ENCODE data around the gene DNER. TPM values are rescaled to one million over a fixed set of nuclear protein-coding genes. Genes with fewer than 3 reads are reported as not detected.

DNER gene
- total and polyA plus RNA-seq, 2 of the 4 experiments (the other 2 are of a cell fraction), result under 0.01 to 0.14 TPM

GRCh38 chr2:229445019-229445418 is 269.3 kb downstream of the DNER start:
- Histone ChIP-seq H2AK5ac (ENCODE audit: low read depth, low read length) (0 out of 2 replicates have a peak overlapping the region, but pooled peaks have one; percentile 24), H3K27ac (ENCODE audit: insufficient read depth, low read length) (peak overlapping the region; percentile 67; the same call in 1 of the 2 replicates), H4K20me1 (ENCODE audit: insufficient read depth, low read length) (no peaks in the 10 kb centered on the region), H3K9me1 (ENCODE audit: insufficient read depth, low read length) (no peaks in the 10 kb centered on the region; the same call in 1 of the 2 replicates), H4K5ac (ENCODE audit: low read depth, low read length) (no peak overlapping the region; the same call in 1 of the 2 replicates), H3K56ac (ENCODE audit: extremely low read depth, insufficient read depth, low read length) (no peak overlapping the region), H3K23ac (ENCODE audit: low read depth, low read length) (no peak overlapping the region), H3K36me3 (ENCODE audit: control insufficient read depth, insufficient read depth, low read length) (no peaks in the 10 kb centered on the region), H3K4me3 (ENCODE audit: insufficient read depth, low read depth, low read length) (no peak overlapping the region), H3K4me2 (ENCODE audit: low read depth, low read length) (peak overlapping the region; percentile 79), H4K91ac (ENCODE audit: insufficient read depth, low read depth, low read length) (peak overlapping the region; percentile 7), H2BK15ac (ENCODE audit: low read depth, low read length) (no peak overlapping the region), H2BK5ac (ENCODE audit: low read depth, low read length, poor library complexity, severe bottlenecking) (peak overlapping the region; percentile 75), H3K18ac (ENCODE audit: low read depth, low read length) (no peak overlapping the region), H2AK9ac (replicated peaks; ENCODE audit: low read depth, low read length, poor library complexity) (no peak overlapping the region), H2AFZ (replicated peaks; ENCODE audit: low read length, poor library complexity) (peak overlapping the region; percentile 78), H3K9me3 (ENCODE audit: control insufficient read depth, insufficient read depth, low read length) (no peaks in the 10 kb centered on the region), H3K9ac (ENCODE audit: low read depth, low read length) (no peak overlapping the region), H3K4me1 (ENCODE audit: control insufficient read depth, insufficient read depth, low read length) (peaks cover 5% of the 10 kb centered on the region), H4K8ac (ENCODE audit: low read depth in 2 of 2, low read length in 2 of 2) (no peak overlapping the region; a peak in 1 of 4 replicates), H2BK120ac (ENCODE audit: low read depth, low read length) (peak overlapping the region; percentile 66), H2BK20ac (ENCODE audit: low read depth, low read length) (peak overlapping the region; percentile 67; the same call in 1 of the 2 replicates), H3K27me3 (ENCODE audit: control insufficient read depth, insufficient read depth, low read length) (no peaks in the 10 kb centered on the region), H3K4ac (ENCODE audit: low read depth, low read length) (peak overlapping the region; percentile 62; the same call in 1 of the 2 replicates), H3K14ac (replicated peaks; ENCODE audit: low read depth, low read length) (peak overlapping the region; percentile 24; the same call in 1 of the 2 replicates), H3K79me1 (ENCODE audit: low read depth in 1 of 2, low read length in 2 of 2) (no peaks in the 10 kb centered on the region)
- DNase-seq (peak; percentile 92), ATAC-seq (ENCODE audit: low read depth) (peak; percentile 88)
- WGBS, 2 experiments (ENCODE audit: extremely low coverage in 2 of 2, insufficient read length in 1 of 2), result no CpG with 5 or more reads among the region's 7 CpGs
- in situ Hi-C loops (cut with MboI; ENCODE audit: low sequenced_read_pairs), result no loop called here
- intact Hi-C loops (cut with micrococcal nuclease), result no loop called here
- POLR2A ChIA-PET (ENCODE audit: unreplicated experiment), result no interaction called here
- dilution Hi-C loops (cut with HindIII; ENCODE audit: low sequenced_read_pairs, unreplicated experiment), result no loop called here
- CTCF ChIA-PET, result no interaction called here
- BruUV-seq (replicated peaks), result no TSS peak
- no peak for TF ChIP-seq RFX5 (IDR thresholded peaks at IDR 0.05; ENCODE audit: low read depth, low read length)
- peak; percentile 64 for TF ChIP-seq BHLHE40 (IDR thresholded peaks at IDR 0.05; ENCODE audit: low read depth, low read length)
- TF ChIP-seq CHD1 (IDR thresholded peaks at IDR 0.05; ENCODE audit: low read depth, low read length), result no peak
- peak; percentile 22; the same call in 1 of the 2 replicates for TF ChIP-seq MXI1 (IDR thresholded peaks at IDR 0.05; ENCODE audit: borderline replicate concordance, low read depth, low read length)
- peak; percentile 55; the same call in 1 of the 2 replicates for TF ChIP-seq FOS (IDR thresholded peaks at IDR 0.05; ENCODE audit: low read depth, low read length)
- TF ChIP-seq CEBPB (IDR thresholded peaks at IDR 0.05; ENCODE audit: low read depth, low read length), result peak; percentile 91

All from IMR-90 (cell line).